Tibial artery (tissue), 4 donors: ENCODE measurements around the gene FBXO48.
"Not testable (repeated sequence)": the region's sequence is repeated elsewhere in the genome, so short reads cannot be mapped to it uniquely, and the experiment has no call there.

Experiments used
- DNase-seq, 2 donors: peaks; one replicate each; pipeline ENCODE4 v3.0.0-alpha.2; 2019
- H3K27ac ChIP-seq, 2 donors: fragments of 200-600 bp; sonication (generic) in 1 of 2; 1 replicate in 1 of 2; 2 replicates in 1 of 2; pipeline ENCODE4 v1.5.1; 2018 to 2019; ENCODE audit warnings: mild to moderate bottlenecking in 1 of 2
- H3K27me3 ChIP-seq, 2 donors: fragments of 200-600 bp; sonication (generic) in 1 of 2; one replicate each; pipeline versions ENCODE4 v1.5.1 to v1.6.0; 2016 to 2019
- H3K36me3 ChIP-seq, 3 donors: fragments of 200-600 bp; sonication (generic) in 2 of 3; one replicate each; pipeline ENCODE4 v1.5.1; 2016 to 2019; ENCODE audit warnings: mild to moderate bottlenecking in 2 of 3
- H3K4me1 ChIP-seq, 4 donors: fragments of 200-600 bp; sonication (generic) in 2 of 4; 1 replicate in 3 of 4; 2 replicates in 1 of 4; pipeline ENCODE4 v1.5.1; 2016 to 2019
- H3K4me3 ChIP-seq, 2 donors: fragments of 200-600 bp; sonication (generic) in 1 of 2; 1 replicate in 1 of 2; 2 replicates in 1 of 2; pipeline ENCODE4 v1.5.1; 2018 to 2019; ENCODE audit warnings: mild to moderate bottlenecking in 2 of 2
- H3K9me3 ChIP-seq, 3 donors: fragments of 200-600 bp; sonication (generic) in 1 of 3; one replicate each; pipeline ENCODE4 v1.5.1; 2016 to 2019
- intact Hi-C: fragments of 100-400 bp; cut with DNase I; formaldehyde crosslinking; loops from one replicate; pipeline ENCODE4 v1.15.0; 2023; ENCODE audit warnings: low total_unique reads
- TF ChIP-seq, protein P1 (sequence below), 2 experiments: fragments of 200-600 bp in 1 of 2; fragments of 450-650 bp in 1 of 2; IDR thresholded peaks; one replicate each; pipeline ENCODE4 v1.5.1; 2017 to 2019; ENCODE audit warnings: antibody characterized with exemption in 2 of 2, mild to moderate bottlenecking in 1 of 2, moderate library complexity in 1 of 2

FBXO48 gene

DNA sequence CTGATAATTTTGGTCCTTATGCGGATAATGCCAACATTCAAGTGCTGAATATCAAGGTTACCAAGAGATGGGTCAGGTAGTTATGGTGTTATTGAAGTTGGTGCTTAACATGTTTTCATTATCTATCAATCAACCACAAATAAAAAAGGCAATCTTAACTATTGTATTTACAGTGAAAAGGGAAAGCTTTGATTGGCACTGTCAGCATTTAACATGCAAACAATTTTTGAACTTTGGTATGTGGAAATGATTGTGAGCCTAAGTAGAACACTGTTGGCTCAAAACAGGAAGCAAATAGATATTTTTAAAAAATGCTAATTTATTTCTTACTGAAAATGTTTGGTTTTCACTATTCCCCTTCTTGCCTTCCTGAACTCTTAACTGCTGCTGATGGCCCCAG lies 22.2 kb upstream of the FBXO48 start:
- H3K4me1 ChIP-seq: no peaks in the 10 kb centered on the region
- DNase-seq: no peak
- no peaks in the 10 kb centered on the region for H3K36me3 ChIP-seq
- no peak overlapping the region for H3K27ac ChIP-seq
- TF ChIP-seq, protein P1, sequence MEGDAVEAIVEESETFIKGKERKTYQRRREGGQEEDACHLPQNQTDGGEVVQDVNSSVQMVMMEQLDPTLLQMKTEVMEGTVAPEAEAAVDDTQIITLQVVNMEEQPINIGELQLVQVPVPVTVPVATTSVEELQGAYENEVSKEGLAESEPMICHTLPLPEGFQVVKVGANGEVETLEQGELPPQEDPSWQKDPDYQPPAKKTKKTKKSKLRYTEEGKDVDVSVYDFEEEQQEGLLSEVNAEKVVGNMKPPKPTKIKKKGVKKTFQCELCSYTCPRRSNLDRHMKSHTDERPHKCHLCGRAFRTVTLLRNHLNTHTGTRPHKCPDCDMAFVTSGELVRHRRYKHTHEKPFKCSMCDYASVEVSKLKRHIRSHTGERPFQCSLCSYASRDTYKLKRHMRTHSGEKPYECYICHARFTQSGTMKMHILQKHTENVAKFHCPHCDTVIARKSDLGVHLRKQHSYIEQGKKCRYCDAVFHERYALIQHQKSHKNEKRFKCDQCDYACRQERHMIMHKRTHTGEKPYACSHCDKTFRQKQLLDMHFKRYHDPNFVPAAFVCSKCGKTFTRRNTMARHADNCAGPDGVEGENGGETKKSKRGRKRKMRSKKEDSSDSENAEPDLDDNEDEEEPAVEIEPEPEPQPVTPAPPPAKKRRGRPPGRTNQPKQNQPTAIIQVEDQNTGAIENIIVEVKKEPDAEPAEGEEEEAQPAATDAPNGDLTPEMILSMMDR (IDR thresholded peaks at IDR 0.05): no peak
- no peaks in the 10 kb centered on the region for H3K27me3 ChIP-seq
- no peak overlapping the region for H3K4me3 ChIP-seq
- intact Hi-C loops: no loop called here
- H3K9me3 ChIP-seq: no peaks in the 10 kb centered on the region

DNA sequence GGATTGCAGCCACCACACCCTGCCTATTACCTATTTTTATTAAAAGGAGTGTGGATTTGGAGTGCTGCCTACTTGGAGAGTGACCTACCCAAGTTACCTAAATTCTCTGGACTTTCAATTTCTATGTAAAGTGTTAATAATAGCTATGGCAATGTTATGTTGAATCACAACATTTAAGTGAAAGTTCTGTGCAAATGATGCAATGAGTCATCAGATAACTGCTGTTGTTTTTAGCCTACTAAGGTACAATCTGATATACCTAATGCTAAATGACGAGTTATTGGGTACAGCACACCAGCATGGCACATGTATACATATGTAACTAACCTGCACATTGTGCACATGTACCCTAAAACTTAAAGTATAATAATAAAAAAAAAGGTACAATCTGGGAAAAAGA lies 21.5 kb upstream of the FBXO48 start:
- intact Hi-C loops, H3K4me3 ChIP-seq: not testable (repeated sequence)

DNA sequence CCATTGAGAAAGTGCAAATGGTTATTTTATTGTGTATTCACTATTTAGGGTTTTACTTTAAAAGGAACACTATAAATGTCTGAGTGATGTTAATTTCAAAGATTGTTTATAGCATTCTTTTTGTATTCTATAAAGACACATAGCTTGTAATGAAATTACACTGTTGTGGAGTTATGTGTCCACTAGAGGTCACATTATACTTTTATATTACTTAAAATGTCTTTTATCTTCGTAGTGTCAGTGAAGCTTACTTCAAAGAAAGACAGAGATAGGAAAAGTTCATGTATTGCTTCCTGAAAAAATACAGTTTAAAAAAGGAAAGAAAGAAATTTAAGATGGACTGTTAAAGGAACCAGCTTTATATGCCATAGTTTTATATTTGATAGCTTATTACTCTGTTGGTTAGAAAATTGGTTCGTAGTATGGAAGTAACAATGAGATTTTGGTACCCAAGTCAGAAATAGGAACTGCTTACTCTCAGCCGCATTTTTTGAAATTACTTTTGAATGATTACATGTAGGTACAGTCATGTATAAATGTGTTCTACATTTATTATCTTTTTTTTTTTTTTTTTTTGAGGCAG lies 20.8 kb upstream of the FBXO48 start:
- H3K27ac ChIP-seq: no peak overlapping the region
- no peaks in the 10 kb centered on the region for H3K4me1 ChIP-seq
- no peak overlapping the region for H3K4me3 ChIP-seq
- no peak for DNase-seq
- no peaks in the 10 kb centered on the region for H3K9me3 ChIP-seq
- H3K36me3 ChIP-seq: no peaks in the 10 kb centered on the region
- H3K27me3 ChIP-seq: no peaks in the 10 kb centered on the region
- intact Hi-C loops: no loop called here
- TF ChIP-seq, protein P1 (IDR thresholded peaks at IDR 0.05): peak; percentile 30 to 32

More for the DNA sequence above, 21.5 kb upstream of the FBXO48 start:
- H3K27me3 ChIP-seq, H3K4me1 ChIP-seq, DNase-seq, H3K27ac ChIP-seq, H3K36me3 ChIP-seq, H3K9me3 ChIP-seq: not testable (repeated sequence)

DNA sequence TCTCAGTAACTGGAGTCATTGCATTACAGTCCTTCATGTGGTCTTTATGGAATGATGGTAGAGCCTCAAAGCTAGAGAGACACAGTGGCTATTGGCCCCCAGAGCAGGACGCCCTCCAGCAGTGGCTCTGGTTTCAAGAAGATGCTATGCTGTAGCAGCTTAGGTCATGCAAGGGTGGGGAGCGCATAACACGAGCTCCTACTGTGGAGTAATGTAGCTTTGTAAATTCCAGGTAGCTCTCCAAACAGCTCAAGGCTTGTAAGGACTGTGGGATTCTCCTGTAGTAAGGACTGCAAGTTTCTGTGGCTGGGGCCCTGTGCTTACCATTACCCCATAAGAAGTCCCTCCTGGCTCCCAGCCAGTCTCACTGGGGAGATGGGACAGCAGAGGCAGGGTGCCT lies 15.9 kb upstream of the FBXO48 start:
- intact Hi-C loops: no loop called here
- TF ChIP-seq, protein P1 (IDR thresholded peaks at IDR 0.05): no peak
- DNase-seq: no peak
- H3K27me3 ChIP-seq: no peaks in the 10 kb centered on the region
- no peak overlapping the region for H3K4me3 ChIP-seq
- no peaks in the 10 kb centered on the region for H3K9me3 ChIP-seq
- no peak overlapping the region for H3K27ac ChIP-seq
- no peaks in the 10 kb centered on the region for H3K4me1 ChIP-seq
- H3K36me3 ChIP-seq: no peaks in the 10 kb centered on the region

DNA sequence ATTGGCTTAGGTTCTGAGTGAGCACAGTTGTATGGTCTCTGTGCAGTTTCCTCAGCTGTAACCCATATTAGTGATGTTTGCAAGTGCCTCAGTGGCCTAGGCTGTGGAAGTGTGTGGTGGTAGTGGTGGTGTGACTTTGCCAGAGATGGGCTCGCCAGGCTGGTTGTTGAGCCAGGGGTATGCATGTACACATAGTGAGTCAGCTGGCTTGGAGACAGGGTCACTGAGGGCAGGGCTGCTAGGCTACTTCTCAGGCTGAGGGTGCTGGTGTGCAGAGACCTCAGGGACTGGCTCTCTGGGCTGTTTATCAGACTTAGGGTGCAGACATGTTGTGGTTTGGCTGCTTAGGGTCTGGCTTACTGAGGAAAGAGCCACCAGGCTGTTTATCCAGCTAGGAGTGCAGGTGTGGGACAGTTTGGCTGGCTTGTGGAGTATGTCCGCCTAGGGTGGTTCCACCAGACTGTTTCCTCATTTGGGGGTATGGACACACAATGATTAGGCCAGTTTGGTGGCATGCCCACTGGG lies 15.3 kb upstream of the FBXO48 start:
- no peaks in the 10 kb centered on the region for H3K4me1 ChIP-seq
- H3K9me3 ChIP-seq: no peaks in the 10 kb centered on the region
- intact Hi-C loops: no loop called here
- TF ChIP-seq, protein P1 (IDR thresholded peaks at IDR 0.05): no peak
- DNase-seq: no peak
- no peak overlapping the region for H3K27ac ChIP-seq
- no peak overlapping the region for H3K4me3 ChIP-seq
- no peaks in the 10 kb centered on the region for H3K36me3 ChIP-seq
- no peaks in the 10 kb centered on the region for H3K27me3 ChIP-seq

DNA sequence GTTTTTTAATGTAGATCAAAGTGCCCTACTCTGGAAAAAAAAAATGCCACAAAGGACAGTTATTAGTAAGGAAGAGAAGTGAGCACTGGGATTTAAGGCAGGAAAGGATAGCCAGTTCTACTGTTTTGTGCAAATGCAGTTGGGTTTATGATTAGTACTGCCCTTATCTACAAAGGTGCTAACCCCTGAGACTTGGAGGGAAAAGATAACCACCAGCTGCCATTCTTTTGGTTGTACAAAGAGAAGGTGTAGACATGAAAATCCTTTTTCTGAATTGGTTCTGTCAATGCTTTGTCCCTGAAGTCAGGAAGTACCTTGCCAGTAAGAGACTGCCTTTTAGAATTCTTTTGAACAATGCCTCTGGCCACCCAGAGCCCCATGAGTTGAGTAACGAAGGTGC lies 11.6 kb upstream of the FBXO48 start:
- H3K9me3 ChIP-seq: no peaks in the 10 kb centered on the region
- H3K27me3 ChIP-seq: no peaks in the 10 kb centered on the region
- no peaks in the 10 kb centered on the region for H3K36me3 ChIP-seq
- intact Hi-C loops: no loop called here
- no peak for DNase-seq
- H3K4me1 ChIP-seq: no peaks in the 10 kb centered on the region
- H3K27ac ChIP-seq: no peak overlapping the region
- TF ChIP-seq, protein P1 (IDR thresholded peaks at IDR 0.05): no peak
- no peak overlapping the region for H3K4me3 ChIP-seq
